Measurements from ENCODE around the gene MAST4.

- TF ChIP-seq POLR2A (IDR thresholded peaks at IDR 0.05), result no peak
- TF ChIP-seq, protein P1, sequence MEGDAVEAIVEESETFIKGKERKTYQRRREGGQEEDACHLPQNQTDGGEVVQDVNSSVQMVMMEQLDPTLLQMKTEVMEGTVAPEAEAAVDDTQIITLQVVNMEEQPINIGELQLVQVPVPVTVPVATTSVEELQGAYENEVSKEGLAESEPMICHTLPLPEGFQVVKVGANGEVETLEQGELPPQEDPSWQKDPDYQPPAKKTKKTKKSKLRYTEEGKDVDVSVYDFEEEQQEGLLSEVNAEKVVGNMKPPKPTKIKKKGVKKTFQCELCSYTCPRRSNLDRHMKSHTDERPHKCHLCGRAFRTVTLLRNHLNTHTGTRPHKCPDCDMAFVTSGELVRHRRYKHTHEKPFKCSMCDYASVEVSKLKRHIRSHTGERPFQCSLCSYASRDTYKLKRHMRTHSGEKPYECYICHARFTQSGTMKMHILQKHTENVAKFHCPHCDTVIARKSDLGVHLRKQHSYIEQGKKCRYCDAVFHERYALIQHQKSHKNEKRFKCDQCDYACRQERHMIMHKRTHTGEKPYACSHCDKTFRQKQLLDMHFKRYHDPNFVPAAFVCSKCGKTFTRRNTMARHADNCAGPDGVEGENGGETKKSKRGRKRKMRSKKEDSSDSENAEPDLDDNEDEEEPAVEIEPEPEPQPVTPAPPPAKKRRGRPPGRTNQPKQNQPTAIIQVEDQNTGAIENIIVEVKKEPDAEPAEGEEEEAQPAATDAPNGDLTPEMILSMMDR (IDR thresholded peaks at IDR 0.05), result no peak
These were observed 607.5 kb downstream of the MAST4 start for GRCh38 chr5:67203701-67204074.
